GM19468 (cell line): Measurements from ENCODE around the gene RETNLB.

Experiments
- ATAC-seq: cut with Tn5 transposase; IDR thresholded peaks from one replicate; pipeline ENCODE4 v1.9.1; 2021; ENCODE audit warnings: mild to moderate bottlenecking, moderate library complexity, moderate number of reproducible peaks; ENCODE audit not compliant: unreplicated experiment; ENCODE audit errors: extremely low read depth

Gene RETNLB

GRCh38 chr3:108757404-108757982 lies at the start of gene RETNLB:
TSS of gene RETNLB (minus strand) at chr3:108757410. CDS start at chr3:108757185, 225 bp downstream.
- ATAC-seq, result no peak

- ATAC-seq, result no peak
Measured at GRCh38 chr3:108806316-108806715, 49.1 kb upstream of the RETNLB start.

DNA sequence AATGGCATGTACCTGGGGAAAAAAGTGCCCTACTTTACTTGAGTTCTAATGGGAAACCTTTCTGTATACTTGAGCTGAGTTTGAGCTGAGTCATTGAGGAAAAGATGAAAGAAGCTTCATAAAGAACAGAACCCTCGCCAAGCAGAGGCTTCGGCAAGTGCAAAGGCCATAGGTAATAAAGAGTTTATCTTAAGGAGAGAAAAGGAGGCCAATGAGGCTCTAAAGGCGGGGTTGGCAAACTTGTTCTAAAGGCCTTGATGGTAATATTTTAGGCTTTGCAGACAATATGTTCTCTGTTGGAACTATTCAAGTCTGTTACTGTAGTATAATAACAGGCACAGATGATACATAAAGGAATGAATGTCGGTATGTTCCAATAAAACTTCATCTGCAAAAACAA lies 47.8 kb upstream of the RETNLB start:
- no peak for ATAC-seq

- ATAC-seq, result no peak
Measured at GRCh38 chr3:108804437-108804836, 47.2 kb upstream of the RETNLB start.

DNA sequence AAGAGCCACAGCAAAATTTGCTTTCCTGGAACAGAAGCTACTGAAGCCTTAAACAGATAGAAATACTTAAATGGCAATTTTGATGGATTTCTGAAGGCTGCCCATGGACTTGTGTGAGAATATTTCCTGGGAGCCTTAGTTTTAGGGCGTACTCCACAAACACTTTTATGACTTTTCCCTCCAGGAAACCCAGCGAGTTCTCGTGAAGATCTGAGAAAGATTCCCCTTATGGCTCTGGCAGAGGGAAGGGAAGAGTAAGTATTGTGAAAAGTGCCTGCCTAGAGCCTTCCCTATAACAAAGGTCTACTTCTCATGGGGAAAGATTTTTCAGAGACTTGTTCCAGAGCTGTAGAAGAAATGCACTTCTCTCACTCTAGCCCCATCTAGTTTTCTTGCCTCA lies 34.3 kb upstream of the RETNLB start:
- no peak for ATAC-seq

DNA sequence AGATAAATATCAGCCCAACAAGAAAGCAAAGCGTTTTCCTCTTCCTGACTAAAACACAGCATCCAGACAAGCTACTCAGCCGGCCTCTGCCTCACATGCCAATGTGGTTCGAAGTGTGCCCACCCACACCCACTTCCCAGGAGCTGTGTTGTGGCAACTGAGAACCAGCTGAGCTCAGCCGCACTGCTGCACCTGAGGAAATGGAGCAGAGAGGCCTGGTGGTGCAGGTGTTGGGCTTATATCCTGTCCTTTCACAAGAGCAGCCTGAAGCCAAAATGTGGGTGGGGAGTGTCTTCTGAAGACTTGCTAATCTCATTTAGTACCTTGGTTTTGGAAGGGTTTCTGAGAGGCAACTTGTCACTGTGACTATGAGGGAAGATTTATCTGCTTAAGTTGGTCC lies 23.0 kb upstream of the RETNLB start:
- no peak for ATAC-seq

DNA sequence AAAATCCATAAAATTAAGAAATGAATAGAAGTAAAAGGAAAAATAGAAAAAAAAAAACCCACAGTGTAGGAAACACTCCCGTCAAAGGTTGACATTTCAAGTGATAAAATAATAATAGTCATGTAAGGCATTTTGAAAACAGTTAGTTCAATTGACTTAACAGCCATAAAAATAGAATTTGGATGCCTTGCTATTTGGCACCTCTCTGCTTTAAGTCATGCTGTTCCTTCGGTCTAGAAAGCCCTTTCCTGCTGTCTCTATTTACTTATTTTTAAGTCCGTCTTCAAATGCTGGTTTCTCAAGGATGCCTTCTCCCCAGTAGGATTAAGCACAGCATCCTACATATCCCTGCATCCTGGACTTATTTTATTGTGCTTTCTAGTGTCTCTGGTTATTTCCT lies 22.3 kb upstream of the RETNLB start:
- no peak for ATAC-seq

- no peak for ATAC-seq
Measured at GRCh38 chr3:108775649-108776048, 18.4 kb upstream of the RETNLB start.

DNA sequence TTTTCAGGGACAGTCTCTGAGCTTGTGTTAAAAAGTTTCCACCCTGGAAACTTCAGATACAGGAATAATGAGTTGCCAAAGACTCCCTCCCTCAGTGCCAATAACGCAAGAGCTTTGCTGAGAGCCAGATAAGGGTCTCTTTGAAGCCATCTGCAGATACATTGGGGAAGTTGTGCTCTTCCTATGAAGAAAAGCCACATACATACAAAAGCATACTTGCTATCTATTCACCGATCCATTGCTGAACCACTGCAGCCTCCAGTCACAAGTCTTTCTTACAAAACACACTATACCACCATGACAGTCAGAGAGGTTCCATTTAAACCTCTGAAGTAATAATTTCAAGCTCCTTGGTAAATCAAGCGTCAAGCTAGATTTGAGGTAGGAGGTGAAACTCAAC lies 10.0 kb upstream of the RETNLB start:
- no peak for ATAC-seq

DNA sequence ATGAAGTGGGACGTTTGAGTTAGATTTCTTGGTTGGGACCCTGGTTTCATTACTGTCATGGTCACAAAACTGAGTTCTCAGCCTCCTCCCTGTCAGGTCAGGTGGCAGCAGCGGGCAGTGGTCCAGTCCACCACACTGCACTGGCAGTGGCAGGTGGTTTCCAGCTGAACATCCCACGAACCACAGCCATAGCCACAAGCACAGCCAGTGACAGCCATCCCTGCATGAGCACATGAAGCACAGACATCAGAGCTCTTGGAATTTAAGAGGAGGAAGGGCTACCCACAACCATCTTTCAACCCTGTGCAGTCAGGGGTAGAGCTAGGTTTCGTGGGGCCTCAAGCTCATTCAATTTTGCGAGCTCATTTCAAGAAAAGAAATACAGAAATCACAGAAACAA lies 1.5 kb downstream of the RETNLB start:
- ATAC-seq, result no peak

GRCh38 chr3:108744762-108745161 lies 12.4 kb downstream of the RETNLB start:
- ATAC-seq, result no peak

- ATAC-seq, result no peak
Measured at GRCh38 chr3:108742929-108743328, 14.3 kb downstream of the RETNLB start.

GRCh38 chr3:108736821-108737220 lies 20.4 kb downstream of the RETNLB start:
- no peak for ATAC-seq

DNA sequence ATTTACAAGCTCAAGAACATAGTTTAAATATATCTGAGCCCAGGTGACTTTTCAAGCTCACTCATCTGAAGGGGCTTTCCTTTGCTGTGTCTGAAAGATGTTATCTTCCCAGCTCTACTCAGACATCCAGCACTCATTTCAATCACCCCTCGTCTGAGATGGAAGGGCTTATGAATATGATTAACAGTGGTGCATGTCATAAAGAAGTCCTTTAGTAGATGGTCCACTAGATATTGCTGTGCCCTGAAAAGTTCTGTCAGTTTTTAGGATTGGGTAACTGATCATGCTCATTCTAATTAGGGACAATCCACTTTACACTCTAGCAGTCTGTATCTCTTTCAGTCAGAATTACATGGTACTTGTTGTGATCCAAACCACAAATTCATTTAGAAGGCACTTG lies 28.3 kb downstream of the RETNLB start:
- no peak for ATAC-seq

GRCh38 chr3:108728105-108728504 lies 29.1 kb downstream of the RETNLB start:
- ATAC-seq, result no peak

DNA sequence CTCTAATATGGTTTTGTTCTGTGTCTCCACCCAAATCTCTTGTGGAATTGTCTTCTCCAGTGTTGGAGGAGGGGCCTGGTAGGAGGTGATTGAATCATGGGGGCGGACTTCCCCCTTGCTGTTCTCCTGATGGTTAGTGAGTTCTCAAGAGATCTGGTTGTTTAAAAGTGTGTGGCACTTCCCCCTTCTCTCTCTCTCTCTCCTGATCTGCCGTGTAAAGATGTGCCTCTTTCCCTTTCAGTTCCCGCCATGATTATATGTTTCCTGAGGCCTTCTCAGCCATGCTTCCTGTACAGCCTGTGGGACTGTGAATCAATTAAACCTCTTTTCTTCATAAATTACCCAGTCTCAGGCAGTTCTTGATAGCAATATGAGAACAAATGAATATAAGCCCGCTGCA lies 33.1 kb downstream of the RETNLB start:
- no peak for ATAC-seq

GRCh38 chr3:108722724-108723123 lies 34.5 kb downstream of the RETNLB start:
- no peak for ATAC-seq

DNA sequence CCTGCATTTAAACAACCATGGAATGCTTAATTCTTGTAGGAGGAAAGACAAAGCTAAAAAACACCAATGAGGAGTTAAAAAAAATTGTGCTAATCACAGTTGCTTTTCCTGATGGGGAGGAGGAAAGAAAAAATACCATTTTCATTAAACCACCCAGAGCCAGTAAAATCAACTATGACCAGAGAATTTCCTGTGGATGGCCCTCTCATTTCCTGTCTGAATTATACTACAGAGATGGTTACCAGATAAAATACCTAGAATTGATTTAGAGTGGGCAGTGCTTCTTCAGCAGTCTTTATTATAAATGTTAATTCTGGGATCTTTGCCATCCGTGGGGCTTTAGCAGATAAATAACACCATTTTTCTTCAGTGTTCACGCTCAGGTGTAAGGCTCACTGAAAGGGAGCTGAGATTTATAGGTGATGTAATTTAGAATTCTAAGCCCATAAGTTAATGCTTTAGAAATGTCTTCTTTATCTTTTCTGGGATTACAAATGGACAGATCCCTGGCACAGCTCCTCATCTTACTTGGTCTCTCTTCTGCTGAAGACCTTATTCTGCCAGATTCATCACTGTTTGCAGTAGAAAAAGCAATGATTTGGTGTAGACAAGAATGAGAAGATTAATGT lies 37.9 kb downstream of the RETNLB start:
- no peak for ATAC-seq

DNA sequence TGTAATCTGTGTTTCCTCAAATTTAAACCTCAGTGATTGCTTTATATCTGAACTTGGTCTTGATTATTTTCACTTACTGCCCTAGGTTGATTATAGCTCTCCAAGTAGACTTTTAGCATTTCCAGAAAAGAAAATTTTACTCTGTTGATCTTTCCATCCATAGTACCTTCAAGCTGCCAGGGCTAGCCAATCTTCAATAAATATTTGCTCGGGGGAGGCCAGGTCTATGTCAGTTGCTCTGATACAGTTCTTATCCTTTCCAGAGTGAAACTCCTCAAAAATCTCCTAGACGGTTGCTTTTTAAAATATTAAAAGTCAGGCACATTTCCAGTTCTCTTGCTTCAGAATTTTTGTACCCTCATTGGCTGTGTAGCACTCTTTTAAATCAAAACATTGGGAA lies 38.8 kb downstream of the RETNLB start:
- no peak for ATAC-seq

DNA sequence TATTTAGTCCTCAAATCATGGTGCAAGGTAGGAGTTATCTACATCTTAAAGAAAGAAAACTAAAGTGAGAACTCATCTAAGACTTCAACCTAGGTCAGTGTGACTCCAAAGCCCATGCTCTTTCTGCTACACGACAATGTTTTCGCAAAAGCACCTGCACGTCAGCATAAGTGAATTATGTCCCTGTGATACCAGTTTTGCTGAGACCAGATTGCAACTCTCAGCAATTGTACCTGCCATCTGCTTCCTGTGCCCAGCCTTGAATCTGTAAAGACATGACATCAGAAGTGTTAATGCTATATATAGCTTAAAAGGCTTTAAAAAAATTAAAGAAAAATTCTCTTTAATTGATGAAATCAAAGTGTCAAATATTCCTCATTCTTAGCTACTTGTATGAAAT lies 43.4 kb downstream of the RETNLB start:
- ATAC-seq, result no peak

DNA sequence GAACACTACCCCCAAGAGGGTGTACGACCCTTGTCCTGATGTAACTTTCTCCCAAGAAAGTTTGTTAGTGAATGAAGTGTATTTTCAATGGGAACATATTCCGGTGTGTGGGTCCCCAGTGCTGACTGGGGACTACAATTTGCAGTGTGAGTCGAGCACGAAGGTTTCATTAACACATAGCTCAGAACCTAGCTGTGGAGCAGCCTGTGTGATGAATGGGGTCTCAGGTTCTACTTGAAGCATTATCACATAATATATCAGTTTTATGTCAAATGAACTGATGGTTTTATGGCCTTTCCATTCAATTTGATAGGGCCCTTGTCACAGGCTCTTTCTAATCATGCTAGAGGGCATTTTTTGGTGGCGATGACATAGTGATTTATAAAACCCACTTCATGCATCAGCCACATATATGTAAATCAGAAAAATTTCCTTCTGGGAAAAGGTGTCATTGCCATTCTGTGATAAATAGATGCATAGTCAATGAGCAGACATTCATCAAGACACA lies 44.1 kb downstream of the RETNLB start:
- no peak for ATAC-seq
